ENCODE measurements around the gene JMJD1C.

The JMJD1C gene

DNA sequence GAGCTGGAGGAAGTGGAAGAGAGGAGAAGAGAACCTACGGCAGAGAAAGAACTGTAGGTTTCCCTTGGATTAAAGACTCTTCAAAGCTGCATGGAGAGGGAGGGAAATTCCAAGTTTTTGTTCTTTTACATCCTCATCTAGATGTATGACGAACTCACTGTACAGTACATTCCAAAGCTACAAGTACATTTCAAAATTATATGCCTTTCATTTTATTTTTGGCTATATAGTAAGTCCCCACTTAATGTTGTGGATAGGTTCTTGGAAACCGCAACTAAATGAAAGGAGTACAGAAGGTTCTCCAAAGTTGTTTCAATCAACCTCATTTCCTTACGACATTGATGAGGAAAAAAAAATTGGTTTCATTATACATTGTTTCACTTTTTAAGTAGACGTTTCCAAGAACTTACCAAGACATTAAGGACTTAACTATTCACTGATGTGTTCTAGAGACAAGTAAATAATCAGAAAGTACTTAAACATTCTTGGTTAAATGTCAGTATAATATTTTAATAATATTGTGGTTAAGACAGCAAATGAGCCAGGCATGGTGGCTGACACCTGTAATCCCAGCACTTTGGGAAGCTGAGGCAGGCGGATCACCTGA, 16.1 kb upstream of the JMJD1C start:
- H3K9me3 ChIP-seq (ENCODE audit: insufficient read depth, low read length), result no peaks in the 10 kb centered on the region
- no peaks in the 10 kb centered on the region for H3K27me3 ChIP-seq (ENCODE audit: low read depth, low read length)
- H3K4me3 ChIP-seq (ENCODE audit: low read length), result no peak overlapping the region
- H3K36me3 ChIP-seq (replicated peaks; ENCODE audit: low read depth, low read length), result no peaks in the 10 kb centered on the region
- H3K4me2 ChIP-seq (ENCODE audit: low read length), result no peak overlapping the region
- H3K27ac ChIP-seq (ENCODE audit: low read length), result no peak overlapping the region
- H2AFZ ChIP-seq (ENCODE audit: low read depth, low read length), result no peak overlapping the region
- TF ChIP-seq, protein P1, sequence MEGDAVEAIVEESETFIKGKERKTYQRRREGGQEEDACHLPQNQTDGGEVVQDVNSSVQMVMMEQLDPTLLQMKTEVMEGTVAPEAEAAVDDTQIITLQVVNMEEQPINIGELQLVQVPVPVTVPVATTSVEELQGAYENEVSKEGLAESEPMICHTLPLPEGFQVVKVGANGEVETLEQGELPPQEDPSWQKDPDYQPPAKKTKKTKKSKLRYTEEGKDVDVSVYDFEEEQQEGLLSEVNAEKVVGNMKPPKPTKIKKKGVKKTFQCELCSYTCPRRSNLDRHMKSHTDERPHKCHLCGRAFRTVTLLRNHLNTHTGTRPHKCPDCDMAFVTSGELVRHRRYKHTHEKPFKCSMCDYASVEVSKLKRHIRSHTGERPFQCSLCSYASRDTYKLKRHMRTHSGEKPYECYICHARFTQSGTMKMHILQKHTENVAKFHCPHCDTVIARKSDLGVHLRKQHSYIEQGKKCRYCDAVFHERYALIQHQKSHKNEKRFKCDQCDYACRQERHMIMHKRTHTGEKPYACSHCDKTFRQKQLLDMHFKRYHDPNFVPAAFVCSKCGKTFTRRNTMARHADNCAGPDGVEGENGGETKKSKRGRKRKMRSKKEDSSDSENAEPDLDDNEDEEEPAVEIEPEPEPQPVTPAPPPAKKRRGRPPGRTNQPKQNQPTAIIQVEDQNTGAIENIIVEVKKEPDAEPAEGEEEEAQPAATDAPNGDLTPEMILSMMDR (IDR thresholded peaks at IDR 0.05; ENCODE audit: low read depth, low read length), result no peak
- no peak for TF ChIP-seq EZH2phosphoT487 (IDR thresholded peaks at IDR 0.05; ENCODE audit: low read depth)
- no peaks in the 10 kb centered on the region for H3K4me1 ChIP-seq (ENCODE audit: low read length)
- H3K9ac ChIP-seq (ENCODE audit: low read length), result no peak overlapping the region
- H4K20me1 ChIP-seq (ENCODE audit: insufficient read depth, low read length), result no peaks in the 10 kb centered on the region
- peaks cover 10% of the 10 kb centered on the region for H3K79me2 ChIP-seq (ENCODE audit: low read length)

DNA sequence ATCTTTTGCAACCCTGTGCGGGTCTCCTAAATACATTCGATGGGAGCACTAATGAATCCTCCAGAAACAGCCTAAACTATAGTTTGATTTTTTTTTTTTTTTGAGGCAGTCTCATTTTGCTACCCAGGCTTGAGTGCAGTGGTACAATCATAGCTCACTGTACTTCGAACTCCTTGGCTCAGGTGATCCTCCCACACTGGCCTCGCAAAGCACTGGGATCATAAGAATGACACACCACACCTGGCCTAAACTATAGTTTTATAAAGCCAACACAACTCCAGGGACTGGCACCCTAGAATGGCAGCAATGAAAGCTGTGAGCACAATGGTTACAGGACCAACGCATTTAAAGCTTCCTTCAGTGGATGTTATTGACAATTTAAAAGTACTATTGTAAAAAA, 14.5 kb upstream of the JMJD1C start:
- Histone ChIP-seq H3K4me2 (ENCODE audit: low read length) (no peak overlapping the region), H4K20me1 (ENCODE audit: insufficient read depth, low read length) (no peaks in the 10 kb centered on the region; the same call in 1 of the 2 replicates), H3K9ac (ENCODE audit: low read length) (no peak overlapping the region), H2AFZ (ENCODE audit: low read depth, low read length) (no peak overlapping the region), H3K4me3 (ENCODE audit: low read length) (no peak overlapping the region), H3K27ac (ENCODE audit: low read length) (no peak overlapping the region), H3K9me3 (ENCODE audit: insufficient read depth, low read length) (no peaks in the 10 kb centered on the region), H3K27me3 (ENCODE audit: low read depth, low read length) (no peaks in the 10 kb centered on the region), H3K36me3 (replicated peaks; ENCODE audit: low read depth, low read length) (no peaks in the 10 kb centered on the region), H3K79me2 (ENCODE audit: low read length) (peaks cover 18% of the 10 kb centered on the region), H3K4me1 (ENCODE audit: low read length) (no peaks in the 10 kb centered on the region)
- TF ChIP-seq, protein P1 (IDR thresholded peaks at IDR 0.05; ENCODE audit: low read depth, low read length), result no peak
- TF ChIP-seq EZH2phosphoT487 (IDR thresholded peaks at IDR 0.05; ENCODE audit: low read depth), result no peak

DNA sequence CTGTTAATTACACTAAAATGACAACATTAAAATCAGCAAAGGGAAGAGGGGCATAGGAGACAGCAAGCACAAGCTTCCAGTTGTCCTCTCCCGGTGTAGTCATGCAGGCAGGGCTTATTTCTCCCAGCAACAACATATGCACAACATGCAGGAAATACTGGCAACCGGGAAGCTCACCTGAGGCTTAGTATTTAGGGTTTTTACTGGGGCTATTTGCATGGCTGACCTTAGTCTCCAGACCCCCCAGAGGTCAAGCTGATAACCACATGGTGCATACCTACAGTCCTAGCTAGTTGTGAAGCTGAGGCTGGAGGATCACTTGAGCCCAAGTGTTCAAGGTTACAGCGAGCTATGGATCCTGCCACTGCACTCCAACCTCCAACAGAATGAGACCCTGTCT, 12.8 kb upstream of the JMJD1C start:
- H3K36me3 ChIP-seq (replicated peaks; ENCODE audit: low read depth, low read length), result no peaks in the 10 kb centered on the region
- no peak overlapping the region for H3K4me2 ChIP-seq (ENCODE audit: low read length)
- no peaks in the 10 kb centered on the region; the same call in 1 of the 2 replicates for H4K20me1 ChIP-seq (ENCODE audit: insufficient read depth, low read length)
- H3K9me3 ChIP-seq (ENCODE audit: insufficient read depth, low read length), result no peaks in the 10 kb centered on the region
- no peak overlapping the region for H3K27ac ChIP-seq (ENCODE audit: low read length)
- no peak overlapping the region for H2AFZ ChIP-seq (ENCODE audit: low read depth, low read length)
- peaks cover 21% of the 10 kb centered on the region for H3K79me2 ChIP-seq (ENCODE audit: low read length)
- H3K4me3 ChIP-seq (ENCODE audit: low read length), result no peak overlapping the region
- no peak for TF ChIP-seq EZH2phosphoT487 (IDR thresholded peaks at IDR 0.05; ENCODE audit: low read depth)
- TF ChIP-seq, protein P1 (IDR thresholded peaks at IDR 0.05; ENCODE audit: low read depth, low read length), result no peak
- H3K4me1 ChIP-seq (ENCODE audit: low read length), result no peaks in the 10 kb centered on the region
- H3K27me3 ChIP-seq (ENCODE audit: low read depth, low read length), result no peaks in the 10 kb centered on the region
- no peak overlapping the region for H3K9ac ChIP-seq (ENCODE audit: low read length)

DNA sequence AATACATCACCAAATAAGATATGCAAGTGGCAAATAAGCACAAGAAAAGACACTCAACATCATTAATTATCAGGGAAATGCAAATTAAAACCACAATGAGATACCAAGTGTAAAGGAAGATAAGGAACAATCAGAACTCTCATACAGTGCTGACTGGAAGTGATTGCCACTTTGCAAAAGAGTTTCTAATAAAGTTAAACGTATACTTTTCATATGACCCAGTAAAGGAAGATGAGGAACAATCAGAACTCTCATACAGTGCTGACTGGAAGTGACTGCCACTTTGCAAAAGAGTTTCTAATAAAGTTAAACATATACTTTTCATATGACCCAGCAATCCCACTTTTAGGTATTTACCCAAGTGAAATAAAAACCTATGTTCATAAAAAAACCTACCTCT, 12.2 kb upstream of the JMJD1C start:
- H3K36me3 ChIP-seq (replicated peaks; ENCODE audit: low read depth, low read length), result no peaks in the 10 kb centered on the region
- H2AFZ ChIP-seq (ENCODE audit: low read depth, low read length), result no peak overlapping the region
- H3K27me3 ChIP-seq (ENCODE audit: low read depth, low read length), result no peaks in the 10 kb centered on the region
- H3K4me3 ChIP-seq (ENCODE audit: low read length), result no peak overlapping the region
- no peaks in the 10 kb centered on the region for H3K4me1 ChIP-seq (ENCODE audit: low read length)
- H3K9me3 ChIP-seq (ENCODE audit: insufficient read depth, low read length), result no peaks in the 10 kb centered on the region
- H3K4me2 ChIP-seq (ENCODE audit: low read length), result no peak overlapping the region
- TF ChIP-seq, protein P1 (IDR thresholded peaks at IDR 0.05; ENCODE audit: low read depth, low read length), result no peak
- no peak for TF ChIP-seq EZH2phosphoT487 (IDR thresholded peaks at IDR 0.05; ENCODE audit: low read depth)
- no peak overlapping the region for H3K27ac ChIP-seq (ENCODE audit: low read length)
- H4K20me1 ChIP-seq (ENCODE audit: insufficient read depth, low read length), result no peaks in the 10 kb centered on the region; the same call in 1 of the 2 replicates
- no peak overlapping the region for H3K9ac ChIP-seq (ENCODE audit: low read length)
- peaks cover 21% of the 10 kb centered on the region for H3K79me2 ChIP-seq (ENCODE audit: low read length)
